HCT116 (cell line): ENCODE measurements around the gene FMO5. TPM values are rescaled to one million over a fixed set of nuclear protein-coding genes. Genes with fewer than 3 reads are reported as not detected.

Experiments
- ATAC-seq: fragments of 200-7000 bp; cut with Tn5 transposase; 2 replicates; pipeline ENCODE4 v1.9.1; 2020; ENCODE audit warnings: mild to moderate bottlenecking, moderate library complexity
- BruUV-seq: library from RNA; stranded (reverse); fragments of 400-500 nt; replicated peaks from 2 replicates; lab custom pipeline; 2021; lab: Mats Ljungman, UMichigan
- CTCF ChIA-PET: fragments of 300-600 bp; sonication (Branson Sonifier 250); formaldehyde crosslinking; loops from one replicate; lab custom pipeline; 2021; ENCODE audit warnings: antibody characterized with exemption; lab: Charles Lee
- POLR2A ChIA-PET: fragments of 300-600, 350-600 bp; sonication (Branson Sonifier 250); formaldehyde crosslinking; loops from one replicate; lab custom pipeline; 2021; ENCODE audit warnings: antibody characterized with exemption; lab: Charles Lee
- RAD21 ChIA-PET, 2 experiments: fragments of 300-600 bp; sonication (Branson Sonifier 250); formaldehyde crosslinking; loops; one replicate each; lab custom pipeline; 2023; ENCODE audit warnings: low total read pairs in 2 of 2; ENCODE audit not compliant: uncharacterized antibody in 2 of 2, unreplicated experiment in 2 of 2, low non-redundant PET in 1 of 2; lab: Charles Lee
- DNase-seq: peaks from one replicate; pipeline ENCODE4 v3.0.0-alpha.2; 2010; ENCODE audit warnings: low read depth, low spot score
- H2AFZ ChIP-seq: fragments of 200-600 bp; shearing (Covaris generic), sonication (generic); 2 replicates; pipeline ENCODE4 v1.6.1; 2017; ENCODE audit warnings: low read depth, mixed run types, mixed read lengths, antibody characterized with exemption, low read length; ENCODE audit not compliant: poor library complexity, severe bottlenecking
- H3K27ac ChIP-seq: 2 replicates; pipeline ENCODE4 v1.5.1; 2012; ENCODE audit warnings: low read depth, low read length
- H3K27me3 ChIP-seq: fragments of 200-600 bp; sonication (generic); 2 replicates; pipeline ENCODE4 v1.6.1; 2016; ENCODE audit warnings: mixed run types, low read length, mixed read lengths; ENCODE audit not compliant: insufficient read depth
- H3K36me3 ChIP-seq, 2 experiments: fragments of 200-500 bp in 1 of 2; fragments of 200-600 bp in 1 of 2; sonication (Bioruptor generic) in 1 of 2; sonication (generic) in 1 of 2; 2 replicates each; pipeline versions ENCODE4 v1.5.1 to v1.6.1; 2014 to 2016; ENCODE audit warnings: low read length in 2 of 2, inconsistent platforms in 1 of 2, mixed read lengths in 1 of 2, mixed run types in 1 of 2; ENCODE audit not compliant: insufficient read depth in 2 of 2, control insufficient read depth in 1 of 2
- H3K4me1 ChIP-seq, 2 experiments: fragments of 200-600 bp in 1 of 2; sonication (generic) in 1 of 2; 2 replicates each; pipeline versions ENCODE4 v1.5.1 to v1.6.1; 2012 to 2017; ENCODE audit warnings: low read length in 2 of 2, inconsistent platforms in 1 of 2, mild to moderate bottlenecking in 1 of 2, mixed read lengths in 1 of 2, mixed run types in 1 of 2, moderate library complexity in 1 of 2; ENCODE audit not compliant: insufficient read depth in 2 of 2, control insufficient read depth in 1 of 2
- H3K4me2 ChIP-seq: fragments of 200-600 bp; sonication (generic); 2 replicates; pipeline ENCODE4 v1.6.1; 2017; ENCODE audit warnings: mixed run types, low read length, mixed read lengths
- H3K4me3 ChIP-seq, 2 experiments: fragments of 200-600 bp in 1 of 2; sonication (generic) in 1 of 2; replicated peaks in 1 of 2; 2 replicates each; pipeline ENCODE4 v1.5.1; 2011 to 2016; ENCODE audit warnings: low read length in 2 of 2, control low read depth in 1 of 2, low read depth in 1 of 2, mild to moderate bottlenecking in 1 of 2, mixed read lengths in 1 of 2, mixed run types in 1 of 2
- H3K79me2 ChIP-seq: fragments of 200-600 bp; sonication (generic); 2 replicates; pipeline ENCODE4 v1.6.1; 2017; ENCODE audit warnings: mild to moderate bottlenecking, mixed run types, low read length, moderate library complexity, mixed read lengths; ENCODE audit not compliant: insufficient read depth
- H3K9ac ChIP-seq: fragments of 200-600 bp; sonication (generic); 2 replicates; pipeline ENCODE4 v1.6.1; 2016; ENCODE audit warnings: low read length, mixed read lengths
- H3K9me2 ChIP-seq: fragments of 200-600 bp; sonication (generic), shearing (Covaris generic); 2 replicates; pipeline ENCODE4 v1.6.1; 2017; ENCODE audit warnings: mixed run types, mild to moderate bottlenecking, moderate library complexity; ENCODE audit not compliant: insufficient read depth
- H3K9me3 ChIP-seq, 2 experiments: fragments of 200-500 bp in 1 of 2; fragments of 200-600 bp in 1 of 2; sonication (Bioruptor generic) in 1 of 2; sonication (generic) in 1 of 2; 2 replicates each; pipeline ENCODE4 v1.6.1; 2014 to 2017; ENCODE audit warnings: low read length in 2 of 2, mixed read lengths in 2 of 2, inconsistent platforms in 1 of 2, low read depth in 1 of 2, mild to moderate bottlenecking in 1 of 2, mixed run types in 1 of 2, moderate library complexity in 1 of 2; ENCODE audit not compliant: control insufficient read depth in 1 of 2, insufficient read depth in 1 of 2
- H4K20me1 ChIP-seq: fragments of 200-600 bp; sonication (generic), shearing (Covaris generic); 2 replicates; pipeline ENCODE4 v1.6.1; 2017; ENCODE audit warnings: mixed run types, mild to moderate bottlenecking, moderate library complexity; ENCODE audit not compliant: insufficient read depth
- CEBPB ChIP-seq: IDR thresholded peaks from 2 replicates; pipeline ENCODE4 v1.6.1; 2012; ENCODE audit warnings: low read depth
- EGR1 ChIP-seq: IDR thresholded peaks from 2 replicates; pipeline ENCODE4 v1.6.1; 2012; ENCODE audit warnings: low read depth
- EZH2 ChIP-seq: fragments of 200-600 bp; sonication (generic); IDR thresholded peaks from 2 replicates; pipeline ENCODE4 v1.6.1; 2017; ENCODE audit warnings: antibody characterized with exemption, mixed run types
- FOSL1 ChIP-seq: IDR thresholded peaks from 2 replicates; pipeline ENCODE4 v1.6.1; 2012; ENCODE audit warnings: low read depth
- POLR2A ChIP-seq: IDR thresholded peaks from 2 replicates; pipeline ENCODE4 v1.7.0; 2011; ENCODE audit warnings: borderline replicate concordance; ENCODE audit not compliant: insufficient read depth, insufficient read length; ENCODE audit errors: extremely low read depth
- POLR2AphosphoS5 ChIP-seq: IDR thresholded peaks from 2 replicates; pipeline ENCODE4 v1.6.1; 2011; ENCODE audit warnings: mild to moderate bottlenecking, low read depth, low read length, moderate library complexity
- RAD21 ChIP-seq: IDR thresholded peaks from 2 replicates; pipeline ENCODE4 v1.6.1; 2012; ENCODE audit warnings: low read depth, mild to moderate bottlenecking
- REST ChIP-seq: IDR thresholded peaks from 2 replicates; pipeline ENCODE4 v1.6.1; 2012; ENCODE audit warnings: low read depth
- SIN3A ChIP-seq: IDR thresholded peaks from 2 replicates; pipeline ENCODE4 v1.6.1; 2012; ENCODE audit warnings: low read depth
- SRF ChIP-seq: IDR thresholded peaks from 2 replicates; pipeline ENCODE4 v1.6.1; 2012; ENCODE audit warnings: low read depth
- YY1 ChIP-seq: IDR thresholded peaks from 2 replicates; pipeline ENCODE4 v1.6.1; 2011; ENCODE audit warnings: low read length, low read depth, moderate library complexity, mild to moderate bottlenecking; ENCODE audit not compliant: insufficient replicate concordance; ENCODE audit errors: extremely low read depth
- ZBTB33 ChIP-seq: IDR thresholded peaks from 2 replicates; pipeline ENCODE4 v1.6.1; 2011; ENCODE audit warnings: mild to moderate bottlenecking, low read length, moderate library complexity; ENCODE audit not compliant: insufficient replicate concordance; ENCODE audit errors: extremely low read depth
- ZNF274 ChIP-seq: fragments of 200-500 bp; sonication (Bioruptor generic); IDR thresholded peaks from 2 replicates; pipeline ENCODE4 v1.6.1; 2014; ENCODE audit warnings: mild to moderate bottlenecking, low read depth, low read length, inconsistent platforms
- intact Hi-C: fragments of 100-400 bp; cut with micrococcal nuclease; formaldehyde crosslinking; loops from 2 replicates; pipeline ENCODE4 v1.10.0; 2022
- total RNA-seq: library from RNA; stranded (reverse); gene quantifications from one replicate; pipeline ENCODE4 v1.2.1, GENCODE V29; 2021; ENCODE audit not compliant: unreplicated experiment

FMO5 gene
- total RNA-seq, 1 experiment from 2014 or later, result 0.27 TPM

GRCh38 chr1:147209825-147210821 lies 15.0 kb downstream of the FMO5 start:
- intact Hi-C loops, result no loop called here
- no peaks in the 10 kb centered on the region for H3K9me3 ChIP-seq

More at GRCh38 chr1:147209825-147210821, 15.0 kb downstream of the FMO5 start:
- ATAC-seq (no peak), DNase-seq (no peak)
- Histone ChIP-seq H3K27me3 (no peaks in the 10 kb centered on the region), H4K20me1 (no peaks in the 10 kb centered on the region), H3K4me3 (no peak overlapping the region), H3K9ac (no peak overlapping the region), H3K9me2 (no peaks in the 10 kb centered on the region), H2AFZ (no peak overlapping the region), H3K79me2 (no peaks in the 10 kb centered on the region), H3K27ac (no peak overlapping the region), H3K4me2 (no peak overlapping the region), H3K4me1 (0 out of 4 replicates have a peak, but pooled peaks cover 0 to 3% of the 10 kb centered on the region in 2 experiments), H3K36me3 (no peaks in the 10 kb centered on the region)
- ChIA-PET POLR2A (no interaction called here), CTCF (no interaction called here), RAD21 (no interaction called here)
- BruUV-seq, result no TSS peak
- no peak for TF ChIP-seq REST
- no peak for TF ChIP-seq POLR2A
- TF ChIP-seq SRF, result no peak
- TF ChIP-seq ZNF274, result no peak
- no peak for TF ChIP-seq CEBPB
- TF ChIP-seq SIN3A, result no peak
- no peak for TF ChIP-seq EGR1
- no peak for TF ChIP-seq POLR2AphosphoS5
- no peak for TF ChIP-seq RAD21
- TF ChIP-seq EZH2, result no peak
- TF ChIP-seq FOSL1, result no peak
- no peak for TF ChIP-seq ZBTB33
- TF ChIP-seq YY1, result no peak
